A673 (cell line): ENCODE data around the gene FGR.

Experiments used
- CTCF ChIP-seq: fragments of 300-800, 200-600 bp; sonication (generic); conservative IDR thresholded peaks from 2 replicates; pipeline ENCODE4 v1.5.1; 2017; ENCODE audit warnings: low read depth, mild to moderate bottlenecking, antibody characterized with exemption, low read length, moderate library complexity, mixed read lengths
- EZH2 ChIP-seq: fragments of 200-600 bp; sonication (generic); IDR thresholded peaks from 2 replicates; pipeline ENCODE4 v1.6.1; 2017; ENCODE audit warnings: borderline replicate concordance, low read depth, mild to moderate bottlenecking, mixed read lengths, antibody characterized with exemption, low read length; ENCODE audit not compliant: poor library complexity, severe bottlenecking

- no peak for TF ChIP-seq CTCF
- TF ChIP-seq EZH2: no peak
These were observed 45.5 kb downstream of the FGR start for GRCh38 chr1:27589441-27589840.
